ENCODE measurements around the gene PAK4. TPM values are rescaled to one million over a fixed set of nuclear protein-coding genes. Genes with fewer than 3 reads are reported as not detected.

The PAK4 gene
- total and polyA plus RNA-seq, 2 of the 13 experiments (the other 11 are each of a cell fraction or from before 2014, with no cell fraction given), result 9.5 to 17.8 TPM

DNA sequence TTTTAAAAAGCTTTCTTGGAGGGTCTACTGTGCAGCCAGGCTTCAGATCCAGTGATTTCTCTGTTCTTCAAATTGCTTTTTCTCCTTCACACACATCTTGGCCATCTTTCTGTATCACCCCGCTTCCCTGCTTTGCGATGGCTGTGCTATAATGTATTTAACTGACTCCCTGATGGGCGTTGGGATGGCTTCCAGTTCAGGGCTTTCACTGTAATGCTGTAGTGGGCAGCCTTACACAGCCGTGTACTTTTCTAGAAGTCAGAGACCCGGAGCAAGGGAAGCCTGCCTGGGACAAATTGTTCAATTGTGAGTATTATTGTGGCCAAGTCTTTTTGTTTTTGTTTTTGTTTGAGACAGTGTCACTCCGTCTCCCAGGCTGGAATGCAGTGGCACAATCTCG lies 19.4 kb upstream of the PAK4 start (continued):
- TF ChIP-seq, protein P1, sequence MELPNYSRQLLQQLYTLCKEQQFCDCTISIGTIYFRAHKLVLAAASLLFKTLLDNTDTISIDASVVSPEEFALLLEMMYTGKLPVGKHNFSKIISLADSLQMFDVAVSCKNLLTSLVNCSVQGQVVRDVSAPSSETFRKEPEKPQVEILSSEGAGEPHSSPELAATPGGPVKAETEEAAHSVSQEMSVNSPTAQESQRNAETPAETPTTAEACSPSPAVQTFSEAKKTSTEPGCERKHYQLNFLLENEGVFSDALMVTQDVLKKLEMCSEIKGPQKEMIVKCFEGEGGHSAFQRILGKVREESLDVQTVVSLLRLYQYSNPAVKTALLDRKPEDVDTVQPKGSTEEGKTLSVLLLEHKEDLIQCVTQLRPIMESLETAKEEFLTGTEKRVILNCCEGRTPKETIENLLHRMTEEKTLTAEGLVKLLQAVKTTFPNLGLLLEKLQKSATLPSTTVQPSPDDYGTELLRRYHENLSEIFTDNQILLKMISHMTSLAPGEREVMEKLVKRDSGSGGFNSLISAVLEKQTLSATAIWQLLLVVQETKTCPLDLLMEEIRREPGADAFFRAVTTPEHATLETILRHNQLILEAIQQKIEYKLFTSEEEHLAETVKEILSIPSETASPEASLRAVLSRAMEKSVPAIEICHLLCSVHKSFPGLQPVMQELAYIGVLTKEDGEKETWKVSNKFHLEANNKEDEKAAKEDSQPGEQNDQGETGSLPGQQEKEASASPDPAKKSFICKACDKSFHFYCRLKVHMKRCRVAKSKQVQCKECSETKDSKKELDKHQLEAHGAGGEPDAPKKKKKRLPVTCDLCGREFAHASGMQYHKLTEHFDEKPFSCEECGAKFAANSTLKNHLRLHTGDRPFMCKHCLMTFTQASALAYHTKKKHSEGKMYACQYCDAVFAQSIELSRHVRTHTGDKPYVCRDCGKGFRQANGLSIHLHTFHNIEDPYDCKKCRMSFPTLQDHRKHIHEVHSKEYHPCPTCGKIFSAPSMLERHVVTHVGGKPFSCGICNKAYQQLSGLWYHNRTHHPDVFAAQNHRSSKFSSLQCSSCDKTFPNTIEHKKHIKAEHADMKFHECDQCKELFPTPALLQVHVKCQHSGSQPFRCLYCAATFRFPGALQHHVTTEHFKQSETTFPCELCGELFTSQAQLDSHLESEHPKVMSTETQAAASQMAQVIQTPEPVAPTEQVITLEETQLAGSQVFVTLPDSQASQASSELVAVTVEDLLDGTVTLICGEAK (IDR thresholded peaks at IDR 0.05), result no peak
- TF ChIP-seq, protein P1 (CRISPR knock-in tag; IDR thresholded peaks at IDR 0.05), result no peak
- no peak for TF ChIP-seq ZNF263 (CRISPR knock-in tag; IDR thresholded peaks at IDR 0.05)
- TF ChIP-seq ZFY (CRISPR knock-in tag; IDR thresholded peaks at IDR 0.05), result no peak
- no peak for TF ChIP-seq NONO (IDR thresholded peaks at IDR 0.05)
- no peak for TF ChIP-seq NONO (CRISPR knock-in tag; conservative IDR thresholded peaks at IDR 0.05)

Measured in HepG2 (cell line).